Loucy (cell line): ENCODE measurements around the gene KCNN3.

Source experiments
- EZH2phosphoT487 ChIP-seq: fragments of 200-600 bp; IDR thresholded peaks from 2 replicates; pipeline ENCODE4 v1.6.1; 2018; ENCODE audit warnings: antibody characterized with exemption, mild to moderate bottlenecking, moderate library complexity, borderline replicate concordance
- TF ChIP-seq, protein P1 (sequence below): fragments of 200-600 bp; sonication (generic); conservative IDR thresholded peaks from 2 replicates; pipeline ENCODE4 v1.5.1; 2014; ENCODE audit warnings: mild to moderate bottlenecking, antibody characterized with exemption, low read length

DNA sequence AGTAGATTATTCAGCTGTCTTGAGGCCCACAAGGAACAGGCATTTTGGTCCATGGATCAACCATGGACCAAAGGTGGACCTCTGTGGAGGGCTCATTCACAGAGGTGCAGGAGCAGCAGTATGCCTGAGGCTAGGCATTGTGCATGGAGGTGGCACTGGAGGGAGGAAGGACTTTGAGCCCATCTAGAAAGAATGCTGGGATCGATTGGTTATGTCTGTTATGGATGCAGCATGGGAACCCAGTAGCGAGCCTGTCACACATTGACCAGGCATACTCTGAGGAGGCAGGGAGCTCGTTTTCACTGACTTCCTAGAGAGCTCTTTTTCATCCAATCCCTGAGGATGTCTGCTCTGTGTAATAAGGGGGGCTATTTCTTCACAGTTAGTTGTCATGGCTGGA is 75.5 kb downstream of the KCNN3 start:
- TF ChIP-seq, protein P1, sequence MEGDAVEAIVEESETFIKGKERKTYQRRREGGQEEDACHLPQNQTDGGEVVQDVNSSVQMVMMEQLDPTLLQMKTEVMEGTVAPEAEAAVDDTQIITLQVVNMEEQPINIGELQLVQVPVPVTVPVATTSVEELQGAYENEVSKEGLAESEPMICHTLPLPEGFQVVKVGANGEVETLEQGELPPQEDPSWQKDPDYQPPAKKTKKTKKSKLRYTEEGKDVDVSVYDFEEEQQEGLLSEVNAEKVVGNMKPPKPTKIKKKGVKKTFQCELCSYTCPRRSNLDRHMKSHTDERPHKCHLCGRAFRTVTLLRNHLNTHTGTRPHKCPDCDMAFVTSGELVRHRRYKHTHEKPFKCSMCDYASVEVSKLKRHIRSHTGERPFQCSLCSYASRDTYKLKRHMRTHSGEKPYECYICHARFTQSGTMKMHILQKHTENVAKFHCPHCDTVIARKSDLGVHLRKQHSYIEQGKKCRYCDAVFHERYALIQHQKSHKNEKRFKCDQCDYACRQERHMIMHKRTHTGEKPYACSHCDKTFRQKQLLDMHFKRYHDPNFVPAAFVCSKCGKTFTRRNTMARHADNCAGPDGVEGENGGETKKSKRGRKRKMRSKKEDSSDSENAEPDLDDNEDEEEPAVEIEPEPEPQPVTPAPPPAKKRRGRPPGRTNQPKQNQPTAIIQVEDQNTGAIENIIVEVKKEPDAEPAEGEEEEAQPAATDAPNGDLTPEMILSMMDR, result no peak
- no peak for TF ChIP-seq EZH2phosphoT487
